ENCODE measurements around the gene MFSD6. TPM values are rescaled to one million over a fixed set of nuclear protein-coding genes. Genes with fewer than 3 reads are reported as not detected.

The MFSD6 gene
- total and polyA plus RNA-seq, 2 of the 8 experiments (the other 6 are each of a cell fraction or from before 2014, with no cell fraction given), result 1.8 to 5.1 TPM

GRCh38 chr2:190547886-190548285 lies 139.7 kb downstream of the MFSD6 start:
- Histone ChIP-seq H3K27ac (ENCODE audit: low read depth, low read length) (no peak overlapping the region), H3K23me2 (ENCODE audit: low read depth, low read length) (no peaks in the 10 kb centered on the region), H3K23ac (ENCODE audit: insufficient read length) (no peak overlapping the region), H2AFZ (ENCODE audit: low read length) (no peak overlapping the region), H3K18ac (ENCODE audit: extremely low read depth, low read length) (no peak overlapping the region), H2BK20ac (ENCODE audit: low read length) (no peak overlapping the region), H4K91ac (replicated peaks; ENCODE audit: insufficient read length, low read length) (no peak overlapping the region), H3K9ac (replicated peaks in 1 of 4; ENCODE audit: extremely low read depth in 1 of 4, low read depth in 3 of 4, low read length in 3 of 4) (no peak overlapping the region), H2BK5ac (ENCODE audit: low read depth, low read length) (no peak overlapping the region), H2AK5ac (ENCODE audit: low read depth, low read length) (no peak overlapping the region), H3K4ac (replicated peaks; ENCODE audit: insufficient read length, low read depth, low read length) (no peak overlapping the region), H2BK12ac (ENCODE audit: low read depth, low read length) (no peak overlapping the region), H4K8ac (ENCODE audit: extremely low read depth, insufficient read depth, low read length) (no peak overlapping the region), H3K27me3 (replicated peaks in 1 of 4; ENCODE audit: control insufficient read depth in 3 of 4, extremely low read depth in 1 of 4, insufficient read depth in 3 of 4, low read length in 3 of 4) (no peaks in the 10 kb centered on the region), H3K4me2 (ENCODE audit: insufficient read depth in 1 of 2, low read depth in 2 of 2, low read length in 2 of 2) (no peak overlapping the region), H3K79me2 (ENCODE audit: control insufficient read depth in 1 of 2, insufficient read depth in 2 of 2, low read length in 2 of 2) (no peaks in the 10 kb centered on the region), H4K5ac (ENCODE audit: insufficient read length, low read depth, low read length) (no peak overlapping the region), H3K4me3 (ENCODE audit: extremely low read depth in 1 of 4, insufficient read depth in 2 of 4, low read depth in 3 of 4, low read length in 4 of 4) (no peak overlapping the region), H3K79me1 (ENCODE audit: low read depth, low read length) (no peaks in the 10 kb centered on the region), H3K9me3 (ENCODE audit: insufficient read depth in 2 of 2, low read depth in 1 of 2, low read length in 1 of 2) (no peaks in the 10 kb centered on the region), H3K14ac (ENCODE audit: insufficient read length) (no peak overlapping the region), H2BK120ac (replicated peaks; ENCODE audit: low read depth, low read length) (no peak overlapping the region), H2BK15ac (ENCODE audit: low read length) (no peak overlapping the region), H3K4me1 (replicated peaks in 1 of 4; ENCODE audit: control insufficient read depth in 3 of 4, insufficient read depth in 4 of 4, low read length in 3 of 4) (no peaks in the 10 kb centered on the region), H4K20me1 (replicated peaks in 1 of 2; ENCODE audit: control insufficient read depth in 1 of 2, insufficient read depth in 2 of 2, low read length in 2 of 2) (no peaks in the 10 kb centered on the region), H3K56ac (replicated peaks; ENCODE audit: insufficient read length, low read depth, low read length) (no peak overlapping the region), H3K36me3 (ENCODE audit: control insufficient read depth in 2 of 4, insufficient read depth in 4 of 4, low read length in 3 of 4) (no peaks in the 10 kb centered on the region)
- ChIA-PET CTCF (ENCODE audit: partially characterized antibody) (interaction anchor here (1.2 kb wide), 1 partner anchor 17 kb away, joined by 3 read pairs; no protein-coding TSS in a partner anchor), POLR2A (ENCODE audit: partially characterized antibody) (no interaction called here)
- DNase-seq (ENCODE audit: low read depth in 1 of 2, low spot score in 2 of 2) (no peak), FAIRE-seq (no peak)
- TF ChIP-seq SRF (IDR thresholded peaks at IDR 0.05; ENCODE audit: low read depth, low read length) (no peak), KDM5A (IDR thresholded peaks at IDR 0.05; ENCODE audit: low read length) (no peak), SIRT6 (IDR thresholded peaks at IDR 0.05; ENCODE audit: low read length) (no peak), BCL11A (IDR thresholded peaks at IDR 0.05; ENCODE audit: low read depth in 2 of 2, low read length in 2 of 2) (no peak), CHD2 (IDR thresholded peaks at IDR 0.05; ENCODE audit: low read length) (no peak), ATF3 (IDR thresholded peaks at IDR 0.05; ENCODE audit: insufficient read depth, low read depth, low read length) (no peak), GABPA (IDR thresholded peaks at IDR 0.05; ENCODE audit: borderline replicate concordance, insufficient read depth, low read length) (no peak), MAX (IDR thresholded peaks at IDR 0.05) (no peak), KDM1A (IDR thresholded peaks at IDR 0.05; ENCODE audit: borderline replicate concordance, low read length) (no peak), JUND (IDR thresholded peaks at IDR 0.05; ENCODE audit: low read length) (no peak), SP4 (IDR thresholded peaks at IDR 0.05; ENCODE audit: low read length) (no peak), USF2 (IDR thresholded peaks at IDR 0.05; ENCODE audit: low read length) (no peak), ASH2L (IDR thresholded peaks at IDR 0.05; ENCODE audit: low read length) (no peak), SP1 (IDR thresholded peaks at IDR 0.05; ENCODE audit: low read depth, low read length) (no peak)
